PC-9 (cell line): Measurements from ENCODE around the gene BACH2.

Experiments used
- EZH2 ChIP-seq: fragments of 200-600 bp; sonication (generic); IDR thresholded peaks from 2 replicates; pipeline ENCODE4 v1.8.0; 2017; ENCODE audit warnings: antibody characterized with exemption, low read depth
- TF ChIP-seq, protein P1 (sequence below): fragments of 200-600 bp; sonication (generic); conservative IDR thresholded peaks from 2 replicates; pipeline ENCODE4 v1.6.1; 2017; ENCODE audit warnings: mixed run types, antibody characterized with exemption, mild to moderate bottlenecking, moderate library complexity

DNA sequence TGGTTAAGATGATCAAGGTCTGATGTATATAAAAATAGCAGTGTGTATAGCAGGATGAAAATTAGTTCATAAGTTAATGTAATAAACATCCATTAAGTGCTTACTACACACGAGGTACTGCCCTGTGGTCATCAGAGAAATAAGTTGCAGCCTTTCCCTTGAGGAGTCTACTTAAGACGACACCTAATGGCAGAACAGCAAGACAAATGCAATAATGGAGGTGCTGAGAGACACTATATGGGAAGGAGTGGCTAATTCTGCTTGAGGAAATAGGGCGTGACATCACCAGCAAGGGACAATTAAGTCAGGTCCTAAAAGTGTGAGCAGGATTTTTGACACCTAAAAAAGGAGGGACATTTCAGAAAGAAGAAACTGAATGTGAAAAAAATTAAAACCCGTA, 75.2 kb downstream of the BACH2 start:
- TF ChIP-seq, protein P1, sequence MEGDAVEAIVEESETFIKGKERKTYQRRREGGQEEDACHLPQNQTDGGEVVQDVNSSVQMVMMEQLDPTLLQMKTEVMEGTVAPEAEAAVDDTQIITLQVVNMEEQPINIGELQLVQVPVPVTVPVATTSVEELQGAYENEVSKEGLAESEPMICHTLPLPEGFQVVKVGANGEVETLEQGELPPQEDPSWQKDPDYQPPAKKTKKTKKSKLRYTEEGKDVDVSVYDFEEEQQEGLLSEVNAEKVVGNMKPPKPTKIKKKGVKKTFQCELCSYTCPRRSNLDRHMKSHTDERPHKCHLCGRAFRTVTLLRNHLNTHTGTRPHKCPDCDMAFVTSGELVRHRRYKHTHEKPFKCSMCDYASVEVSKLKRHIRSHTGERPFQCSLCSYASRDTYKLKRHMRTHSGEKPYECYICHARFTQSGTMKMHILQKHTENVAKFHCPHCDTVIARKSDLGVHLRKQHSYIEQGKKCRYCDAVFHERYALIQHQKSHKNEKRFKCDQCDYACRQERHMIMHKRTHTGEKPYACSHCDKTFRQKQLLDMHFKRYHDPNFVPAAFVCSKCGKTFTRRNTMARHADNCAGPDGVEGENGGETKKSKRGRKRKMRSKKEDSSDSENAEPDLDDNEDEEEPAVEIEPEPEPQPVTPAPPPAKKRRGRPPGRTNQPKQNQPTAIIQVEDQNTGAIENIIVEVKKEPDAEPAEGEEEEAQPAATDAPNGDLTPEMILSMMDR: no peak
- no peak for TF ChIP-seq EZH2
